ENCODE measurements around the gene PTOV1. TPM values are rescaled to one million over a fixed set of nuclear protein-coding genes. Genes with fewer than 3 reads are reported as not detected.

PTOV1 gene
- total RNA-seq, 2 experiments from 2014 or later, result 105 to 124 TPM

GRCh38 chr19:49876422-49877019 lies 25.6 kb downstream of the PTOV1 start:
- Histone ChIP-seq H3K9me2 (ENCODE audit: insufficient read depth, low read length) (no peaks in the 10 kb centered on the region), H3K27ac (ENCODE audit: low read depth, low read length, poor library complexity, severe bottlenecking) (peak overlapping the region; percentile 80), H3K9me3 (ENCODE audit: low read length) (no peaks in the 10 kb centered on the region), H3K36me3 (ENCODE audit: insufficient read depth, low read length) (peaks cover 13% of the 10 kb centered on the region; the same call in 1 of the 2 replicates), H2AFZ (ENCODE audit: low read length) (peak overlapping the region; percentile 84), H3K4me1 (ENCODE audit: insufficient read depth, low read length, poor library complexity, severe bottlenecking) (peaks cover 28% of the 10 kb centered on the region), H3K4me3 (ENCODE audit: low read depth, low read length, poor library complexity, severe bottlenecking) (peak overlapping the region; percentile 90), H3K4me2 (ENCODE audit: low read length) (peak overlapping the region; percentile 98), H3K79me2 (ENCODE audit: insufficient read depth, low read depth, low read length) (peaks cover 13% of the 10 kb centered on the region; the same call in 1 of the 2 replicates), H4K20me1 (ENCODE audit: insufficient read depth, low read length) (no peaks in the 10 kb centered on the region)
- BruUV-seq (replicated peaks), result no TSS peak
- DNase-seq (ENCODE audit: low spot score), result peak; percentile 99
- ChIA-PET POLR2A (interaction anchor here (0.5 to 1.4 kb wide), 4 partner anchors 9 to 52 kb away, joined by 3 read pairs; no protein-coding TSS in a partner anchor), CTCF (ENCODE audit: unreplicated experiment) (no interaction called here)
- intact Hi-C loops (cut with micrococcal nuclease; ENCODE audit: unreplicated experiment), result loop anchor here (1.0 to 5.0 kb wide), 4 partner anchors 48 to 284 kb away; partner anchors contain the start of genes ATF5, FUZ, NUP62 and PRR12
- no peak for TF ChIP-seq CTCF (conservative IDR thresholded peaks at IDR 0.05; ENCODE audit: low read length)
- TF ChIP-seq EZH2phosphoT487 (IDR thresholded peaks at IDR 0.05; ENCODE audit: borderline replicate concordance, low read depth, low read length), result no peak

GRCh38 chr19:49877020-49877878 lies 26.3 kb downstream of the PTOV1 start, which contains the start of the genes AKT1S1 and TBC1D17:
Gene AKT1S1, minus strand, starts transcription at chr19:49877355. Its CDS starts 4,060 bp downstream, at chr19:49873295.
Gene TBC1D17, plus strand, starts transcription at chr19:49877702. Its CDS starts 22 bp downstream, at chr19:49877724.
- H3K27ac ChIP-seq (ENCODE audit: low read depth, low read length, poor library complexity, severe bottlenecking), result peak within 1 kb of the TSS; percentile 80
- intact Hi-C loops (cut with micrococcal nuclease; ENCODE audit: unreplicated experiment), result loop anchor here (1.0 to 5.0 kb wide), 4 partner anchors 47 to 285 kb away; partner anchors contain the start of genes ATF5, FUZ, NUP62 and PRR12
- TF ChIP-seq CTCF (conservative IDR thresholded peaks at IDR 0.05; ENCODE audit: low read length) (no peak), EZH2phosphoT487 (IDR thresholded peaks at IDR 0.05; ENCODE audit: borderline replicate concordance, low read depth, low read length) (no peak)
- no peaks in the 10 kb centered on the region for H3K9me3 ChIP-seq (ENCODE audit: low read length)
- peaks cover 28% of the 10 kb centered on the region for H3K4me1 ChIP-seq (ENCODE audit: insufficient read depth, low read length, poor library complexity, severe bottlenecking)
- no peaks in the 10 kb centered on the region for H4K20me1 ChIP-seq (ENCODE audit: insufficient read depth, low read length)
- BruUV-seq (replicated peaks), result no TSS peak
- H3K79me2 ChIP-seq (ENCODE audit: insufficient read depth, low read depth, low read length), result peaks cover 13% of the 10 kb centered on the region; the same call in 1 of the 2 replicates
- H2AFZ ChIP-seq (ENCODE audit: low read length), result peak within 1 kb of the TSS; percentile 84
- POLR2A ChIA-PET, result interaction anchor here (0.6 to 1.4 kb wide), 3 partner anchors 18 to 51 kb away, joined by 3 to 6 read pairs (median 3); no protein-coding TSS in a partner anchor
- no peaks in the 10 kb centered on the region for H3K9me2 ChIP-seq (ENCODE audit: insufficient read depth, low read length)
- H3K4me2 ChIP-seq (ENCODE audit: low read length), result peak within 1 kb of the TSS; percentile 98
- peak; percentile 100 for DNase-seq (ENCODE audit: low spot score)
- peaks cover 13% of the 10 kb centered on the region for H3K36me3 ChIP-seq (ENCODE audit: insufficient read depth, low read length)
- CTCF ChIA-PET (ENCODE audit: unreplicated experiment), result interaction anchor here (0.7 kb wide), 1 partner anchor 12 kb away, joined by 3 read pairs; no protein-coding TSS in a partner anchor
- peak within 1 kb of the TSS; percentile 90 for H3K4me3 ChIP-seq (ENCODE audit: low read depth, low read length, poor library complexity, severe bottlenecking)
